CD4-positive, alpha-beta T cell (primary cell): Measurements from ENCODE around the gene RREB1. TPM values are rescaled to one million over a fixed set of nuclear protein-coding genes. Genes with fewer than 3 reads are reported as not detected.

Source experiments
- ATAC-seq: fragments of 200-7000 bp; cut with Tn5 transposase; one replicate; pipeline ENCODE4 v1.10.0; 2022; ENCODE audit warnings: mild to moderate bottlenecking; ENCODE audit not compliant: poor library complexity
- CTCF ChIA-PET: fragments of 350-600 bp; sonication (Branson Sonifier 250); formaldehyde crosslinking; loops from one replicate; lab custom pipeline; 2021; ENCODE audit warnings: antibody characterized with exemption, inconsistent platforms; lab: Charles Lee
- POLR2A ChIA-PET: fragments of 350-600 bp; sonication (Branson Sonifier 250); formaldehyde crosslinking; loops from one replicate; lab custom pipeline; 2021; ENCODE audit warnings: antibody characterized with exemption, inconsistent platforms; lab: Charles Lee
- DNase-seq, 14 experiments: peaks; one replicate each; pipeline ENCODE4 v3.0.0-alpha.2; 2013 to 2020; ENCODE audit warnings: mixed read lengths in 2 of 14
- H3K27ac ChIP-seq, 2 donors: one replicate each; pipeline versions ENCODE4 v1.5.1 to v1.7.0; 2013; ENCODE audit warnings: low read length in 2 of 2, low read depth in 1 of 2, mild to moderate bottlenecking in 1 of 2
- H3K27me3 ChIP-seq, 2 experiments: 1 replicate in 1 of 2; 2 replicates in 1 of 2; pipeline versions ENCODE4 v1.6.1 to v1.7.0; 2013; ENCODE audit warnings: low read length in 2 of 2, control low read depth in 1 of 2, mild to moderate bottlenecking in 1 of 2, moderate library complexity in 1 of 2; ENCODE audit not compliant: insufficient read depth in 2 of 2, control insufficient read depth in 1 of 2
- H3K36me3 ChIP-seq: one replicate; pipeline ENCODE4 v1.6.1; 2013; ENCODE audit warnings: low read length, control low read depth; ENCODE audit not compliant: insufficient read depth
- H3K4me1 ChIP-seq: one replicate; pipeline ENCODE4 v1.6.1; 2013; ENCODE audit warnings: low read length, control low read depth; ENCODE audit not compliant: insufficient read depth
- H3K4me3 ChIP-seq: one replicate; pipeline ENCODE4 v1.5.1; 2013; ENCODE audit warnings: mild to moderate bottlenecking, low read length, moderate library complexity
- H3K9me3 ChIP-seq, 2 experiments: 1 replicate in 1 of 2; 2 replicates in 1 of 2; pipeline versions ENCODE4 v1.6.1 to v1.7.0; 2013; ENCODE audit warnings: low read length in 2 of 2, mild to moderate bottlenecking in 2 of 2, control low read depth in 1 of 2, moderate library complexity in 1 of 2; ENCODE audit not compliant: control insufficient read depth in 1 of 2, insufficient read depth in 1 of 2
- H3K27ac Mint-ChIP-seq: one replicate; pipeline ENCODE4 v1.8.0; 2020; ENCODE audit warnings: mixed read lengths
- H3K27me3 Mint-ChIP-seq: one replicate; pipeline ENCODE4 v1.8.0; 2021; ENCODE audit warnings: mixed read lengths
- H3K36me3 Mint-ChIP-seq: one replicate; pipeline ENCODE4 v1.8.0; 2021; ENCODE audit warnings: low read depth, mixed read lengths
- H3K4me1 Mint-ChIP-seq: one replicate; pipeline ENCODE4 v1.8.0; 2021; ENCODE audit warnings: low read depth, mixed read lengths
- H3K4me3 Mint-ChIP-seq: one replicate; pipeline ENCODE4 v1.8.0; 2020; ENCODE audit warnings: mild to moderate bottlenecking, mixed read lengths
- H3K9me3 Mint-ChIP-seq: one replicate; pipeline ENCODE4 v1.8.0; 2020; ENCODE audit warnings: mixed read lengths
- intact Hi-C, 2 experiments: fragments of 100-400 bp; cut with DNase I in 1 of 2; cut with micrococcal nuclease in 1 of 2; formaldehyde crosslinking; loops; one replicate each; pipeline versions ENCODE4 v1.15.1 to v1.9.0; 2023 to 2025; cut with DNase I, micrococcal nuclease
- total RNA-seq, 174 experiments: library from RNA in 2 of 174; stranded (reverse) in 2 of 174; gene quantifications; one replicate each; pipeline ENCODE4 v1.2.3 and lab custom pipeline; 2021 to 2026
- TF ChIP-seq, protein P1 (sequence below): fragments of 200-600 bp; IDR thresholded peaks from one replicate; pipeline ENCODE4 v1.8.0; 2022; ENCODE audit warnings: antibody characterized with exemption, mild to moderate bottlenecking

RREB1 gene
- total RNA-seq, 2 experiments from 2014 or later: 56.5 to 60.0 TPM

DNA sequence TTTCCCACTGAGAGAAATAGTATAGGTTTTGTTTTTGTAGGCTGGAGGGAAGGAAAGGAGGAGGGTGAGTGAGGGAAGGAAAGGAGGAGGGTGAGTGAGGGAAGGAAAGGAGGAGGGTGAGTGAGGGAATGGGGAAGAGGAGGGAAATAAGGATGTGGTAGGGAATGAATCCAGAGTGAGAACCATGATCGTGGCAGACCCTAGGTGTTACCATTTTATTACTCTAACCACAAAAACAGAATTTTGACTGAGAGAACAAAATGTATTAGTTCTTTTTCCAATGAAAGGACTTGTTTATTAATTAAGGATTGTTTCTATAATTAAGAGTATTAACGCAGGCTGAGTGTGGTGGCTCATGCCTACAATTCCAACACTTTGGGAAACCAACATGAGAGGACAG is 188.8 kb downstream of the RREB1 start:
- H3K27me3 Mint-ChIP-seq: no peaks in the 10 kb centered on the region
- ATAC-seq (no peak), DNase-seq (no peak)
- Histone ChIP-seq H3K36me3 (peaks cover 97% of the 10 kb centered on the region), H3K9me3 (no peaks in the 10 kb centered on the region), H3K27me3 (no peaks in the 10 kb centered on the region), H3K27ac (no peak overlapping the region), H3K4me3 (no peak overlapping the region), H3K4me1 (no peaks in the 10 kb centered on the region)
- intact Hi-C loops: loop anchor here in 1 of 2 experiments (5.0 kb wide), 1 partner anchor 306 kb away; no protein-coding TSS in a partner anchor
- peaks cover 14% of the 10 kb centered on the region for H3K4me1 Mint-ChIP-seq
- H3K9me3 Mint-ChIP-seq: no peaks in the 10 kb centered on the region
- TF ChIP-seq, protein P1, sequence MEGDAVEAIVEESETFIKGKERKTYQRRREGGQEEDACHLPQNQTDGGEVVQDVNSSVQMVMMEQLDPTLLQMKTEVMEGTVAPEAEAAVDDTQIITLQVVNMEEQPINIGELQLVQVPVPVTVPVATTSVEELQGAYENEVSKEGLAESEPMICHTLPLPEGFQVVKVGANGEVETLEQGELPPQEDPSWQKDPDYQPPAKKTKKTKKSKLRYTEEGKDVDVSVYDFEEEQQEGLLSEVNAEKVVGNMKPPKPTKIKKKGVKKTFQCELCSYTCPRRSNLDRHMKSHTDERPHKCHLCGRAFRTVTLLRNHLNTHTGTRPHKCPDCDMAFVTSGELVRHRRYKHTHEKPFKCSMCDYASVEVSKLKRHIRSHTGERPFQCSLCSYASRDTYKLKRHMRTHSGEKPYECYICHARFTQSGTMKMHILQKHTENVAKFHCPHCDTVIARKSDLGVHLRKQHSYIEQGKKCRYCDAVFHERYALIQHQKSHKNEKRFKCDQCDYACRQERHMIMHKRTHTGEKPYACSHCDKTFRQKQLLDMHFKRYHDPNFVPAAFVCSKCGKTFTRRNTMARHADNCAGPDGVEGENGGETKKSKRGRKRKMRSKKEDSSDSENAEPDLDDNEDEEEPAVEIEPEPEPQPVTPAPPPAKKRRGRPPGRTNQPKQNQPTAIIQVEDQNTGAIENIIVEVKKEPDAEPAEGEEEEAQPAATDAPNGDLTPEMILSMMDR: no peak
- peaks cover 89% of the 10 kb centered on the region for H3K36me3 Mint-ChIP-seq
- H3K27ac Mint-ChIP-seq: no peak overlapping the region
- POLR2A ChIA-PET: no interaction called here
- CTCF ChIA-PET: interaction anchor here (1.0 kb wide), 1 partner anchor 10 kb away, joined by 3 read pairs; no protein-coding TSS in a partner anchor
- no peak overlapping the region for H3K4me3 Mint-ChIP-seq

GRCh38 chr6:7298113-7298512 is 190.4 kb downstream of the RREB1 start:
- TF ChIP-seq, protein P1: no peak
- H3K4me3 ChIP-seq: no peak overlapping the region
- H3K27me3 Mint-ChIP-seq: no peaks in the 10 kb centered on the region
- DNase-seq: no peak
- no peak overlapping the region for H3K27ac Mint-ChIP-seq
- no peak overlapping the region for H3K27ac ChIP-seq
- no peaks in the 10 kb centered on the region for H3K27me3 ChIP-seq
- no peaks in the 10 kb centered on the region for H3K4me1 ChIP-seq
- no peak overlapping the region for H3K4me3 Mint-ChIP-seq
- intact Hi-C loops: loop anchor here in 1 of 2 experiments (5.0 kb wide), 1 partner anchor 304 kb away; no protein-coding TSS in a partner anchor
- POLR2A ChIA-PET: no interaction called here
- no peaks in the 10 kb centered on the region for H3K9me3 Mint-ChIP-seq
- CTCF ChIA-PET: no interaction called here
- peaks cover 14% of the 10 kb centered on the region for H3K4me1 Mint-ChIP-seq
- peaks cover 89% of the 10 kb centered on the region for H3K36me3 Mint-ChIP-seq
- no peak for ATAC-seq
- no peaks in the 10 kb centered on the region for H3K9me3 ChIP-seq
- H3K36me3 ChIP-seq: peaks cover 97% of the 10 kb centered on the region

DNA sequence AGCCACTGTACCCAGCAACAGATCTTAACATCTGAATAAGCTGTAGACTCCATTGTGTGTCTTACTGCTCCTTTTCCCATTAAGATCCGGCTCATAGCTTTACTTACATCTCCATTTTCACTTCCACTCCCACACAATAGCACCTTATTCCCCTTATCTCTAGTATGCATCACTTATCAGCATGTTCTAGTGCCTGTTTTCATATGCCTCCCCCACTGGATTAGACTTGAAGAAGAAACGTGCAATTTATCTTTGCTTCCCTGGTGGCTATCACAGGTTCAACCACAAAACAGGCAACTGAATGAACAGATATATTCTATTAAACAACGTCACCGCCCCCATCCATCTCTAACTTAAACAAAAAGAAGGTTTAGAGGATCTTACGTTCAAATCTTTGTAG is 193.2 kb downstream of the RREB1 start:
- Histone ChIP-seq H3K4me3 (no peak overlapping the region), H3K27me3 (no peaks in the 10 kb centered on the region), H3K36me3 (peaks cover 98% of the 10 kb centered on the region), H3K27ac (no peak overlapping the region), H3K4me1 (no peaks in the 10 kb centered on the region), H3K9me3 (no peaks in the 10 kb centered on the region)
- TF ChIP-seq, protein P1: no peak
- Mint-ChIP-seq H3K27me3 (no peaks in the 10 kb centered on the region), H3K4me3 (no peak overlapping the region), H3K36me3 (peaks cover 96% of the 10 kb centered on the region), H3K27ac (no peak overlapping the region), H3K9me3 (no peaks in the 10 kb centered on the region), H3K4me1 (peaks cover 28% of the 10 kb centered on the region)
- ATAC-seq: no peak
- POLR2A ChIA-PET: no interaction called here
- DNase-seq: no peak
- intact Hi-C loops: no loop called here
- CTCF ChIA-PET: interaction anchor here (0.7 kb wide), 1 partner anchor 91 kb away, joined by 3 read pairs; no protein-coding TSS in a partner anchor

Other genes starting within 250 kb of the RREB1 start
- gene SSR1, start 205.2 kb downstream of the RREB1 start, total RNA-seq: 10 to 100 TPM; 49.6 to 55.1 TPM